ENCODE data around the gene SUPT20HL1.
"Not testable (repeated sequence)": the region's sequence is repeated elsewhere in the genome, so short reads cannot be mapped to it uniquely, and the experiment has no call there.

The SUPT20HL1 gene

GRCh38 chrX:24363432-24364181 lies 3.2 kb downstream of the SUPT20HL1 start:
- DNase-seq (ENCODE audit: low read depth in 1 of 2, low spot score in 1 of 2): not testable (repeated sequence)

GRCh38 chrX:24364326-24364725 lies 3.9 kb downstream of the SUPT20HL1 start:
- no peak for DNase-seq (ENCODE audit: low read depth in 1 of 2, low spot score in 1 of 2)

- no peak for DNase-seq (ENCODE audit: low read depth in 1 of 2, low spot score in 1 of 2)
These were observed 4.6 kb downstream of the SUPT20HL1 start for GRCh38 chrX:24364851-24365538.

DNA sequence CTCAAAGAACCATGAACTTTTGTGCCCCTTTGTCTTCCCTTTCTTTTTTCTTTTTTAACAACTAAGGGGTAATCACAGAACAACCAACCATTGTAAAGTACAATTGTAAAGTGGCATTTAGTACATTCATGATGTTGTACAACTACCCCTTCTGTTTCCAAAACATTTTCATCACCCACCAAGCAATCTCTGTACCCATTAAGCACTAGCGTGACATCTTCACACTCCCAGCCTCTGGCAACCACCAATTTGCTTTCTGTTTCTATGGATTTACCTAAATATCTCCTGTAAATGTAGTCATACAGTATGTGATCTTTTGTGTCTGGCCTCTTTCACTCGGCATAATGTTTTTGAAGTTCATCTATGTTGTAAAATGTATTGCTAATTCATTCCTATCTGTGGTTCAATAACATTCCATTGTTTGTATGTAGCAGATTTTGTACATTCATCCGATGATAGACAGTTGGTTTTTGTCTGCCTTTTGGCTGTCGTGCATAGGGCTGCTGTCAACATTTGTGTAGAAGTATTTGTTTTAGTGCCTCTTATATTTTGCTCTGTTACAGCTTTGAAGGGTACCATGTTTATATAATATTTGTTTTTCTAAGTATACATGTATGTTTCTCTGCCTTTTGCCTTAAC lies 6.4 kb downstream of the SUPT20HL1 start:
- not testable (repeated sequence) for DNase-seq (ENCODE audit: low read depth in 1 of 2, low spot score in 1 of 2)

- no peak for DNase-seq (ENCODE audit: low read depth in 1 of 2, low spot score in 1 of 2)
These were observed 9.4 kb downstream of the SUPT20HL1 start for GRCh38 chrX:24369816-24370215.

DNA sequence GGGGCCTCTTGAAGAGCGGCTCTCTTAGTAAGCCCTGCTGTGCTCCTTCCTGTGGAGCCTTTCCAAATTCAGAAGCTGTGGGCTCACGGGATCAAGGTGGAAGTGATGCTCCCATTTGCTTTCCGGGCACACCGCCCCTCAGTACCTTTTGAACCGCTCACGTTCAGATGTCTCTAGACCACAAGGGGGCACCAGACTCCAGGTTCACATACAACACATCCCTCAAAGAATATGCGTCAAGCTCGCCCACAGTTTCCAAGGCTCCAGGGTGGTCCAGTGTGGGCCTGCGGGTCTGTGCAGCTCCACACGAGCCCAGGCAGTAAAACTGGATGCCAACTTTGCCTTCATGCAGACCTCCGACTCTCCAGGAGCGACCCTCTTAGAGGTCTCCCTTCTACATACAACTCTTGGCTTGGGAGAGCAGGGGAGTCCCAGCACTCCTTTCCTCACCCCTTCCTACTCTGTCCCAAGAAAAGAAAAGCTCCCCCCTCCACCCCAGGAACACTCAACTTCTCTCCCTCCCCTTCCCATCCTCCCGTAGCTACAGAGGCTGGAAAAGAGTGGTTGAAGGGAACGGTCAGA lies 11.0 kb downstream of the SUPT20HL1 start:
- DNase-seq (ENCODE audit: low read depth in 1 of 2, low spot score in 1 of 2): peak in 1 of 2 donors; percentile 32

- no peak for DNase-seq (ENCODE audit: low read depth in 1 of 2, low spot score in 1 of 2)
These were observed 11.8 kb downstream of the SUPT20HL1 start for GRCh38 chrX:24372021-24372763.

DNA sequence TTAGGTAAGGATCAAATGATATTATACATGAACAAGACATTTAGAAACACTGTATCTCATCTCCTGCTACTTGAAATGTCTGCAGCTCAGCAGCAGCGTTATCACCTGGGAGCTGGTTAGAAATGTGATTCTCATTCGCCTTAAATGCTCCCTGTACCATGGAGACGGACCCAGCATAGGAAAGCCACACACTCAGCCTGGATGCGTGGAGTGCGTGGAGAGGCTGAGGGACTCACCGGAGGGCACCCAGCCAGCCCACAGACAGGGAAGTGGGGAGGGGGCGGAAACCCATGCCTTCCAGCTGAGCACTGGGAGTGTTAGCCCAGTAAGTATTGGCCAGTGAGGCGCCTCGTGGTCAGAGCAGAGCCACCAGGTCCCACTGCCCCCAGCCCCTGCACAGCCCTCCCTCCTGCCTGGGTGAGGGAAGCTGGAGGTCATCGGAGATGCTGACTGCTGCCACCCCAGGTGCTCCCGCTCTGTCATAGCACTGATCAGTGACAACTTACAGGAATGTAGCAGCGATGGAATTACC lies 15.2 kb downstream of the SUPT20HL1 start:
- no peak for DNase-seq (ENCODE audit: low read depth in 1 of 2, low spot score in 1 of 2)

- DNase-seq (ENCODE audit: low read depth in 1 of 2, low spot score in 1 of 2): no peak
These were observed 16.0 kb downstream of the SUPT20HL1 start for GRCh38 chrX:24376403-24376802.

- DNase-seq (ENCODE audit: low read depth in 1 of 2, low spot score in 1 of 2): no peak
These were observed 16.8 kb downstream of the SUPT20HL1 start for GRCh38 chrX:24377195-24377594.

GRCh38 chrX:24377911-24378468 lies 17.6 kb downstream of the SUPT20HL1 start:
- no peak for DNase-seq (ENCODE audit: low read depth in 1 of 2, low spot score in 1 of 2)

DNA sequence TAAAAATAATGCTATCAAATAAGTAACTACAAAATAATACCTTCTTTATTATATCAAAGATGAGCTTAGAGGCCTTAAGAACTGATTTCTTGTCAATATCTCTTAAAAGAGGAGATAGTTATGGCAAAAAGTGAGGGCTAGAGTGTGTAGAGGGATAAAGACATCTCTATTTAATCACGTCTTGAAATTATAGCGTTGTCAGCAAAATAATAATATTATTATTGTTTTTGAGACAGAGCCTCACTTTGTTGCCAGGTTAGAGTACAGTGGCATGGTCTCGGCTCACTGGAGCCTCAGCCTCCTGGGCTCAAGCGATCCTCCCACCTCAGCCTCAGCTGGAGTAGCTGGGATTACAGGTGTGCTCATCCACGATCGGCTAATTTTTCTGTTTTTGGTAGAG lies 18.3 kb downstream of the SUPT20HL1 start:
- DNase-seq (ENCODE audit: low read depth in 1 of 2, low spot score in 1 of 2): no peak

DNA sequence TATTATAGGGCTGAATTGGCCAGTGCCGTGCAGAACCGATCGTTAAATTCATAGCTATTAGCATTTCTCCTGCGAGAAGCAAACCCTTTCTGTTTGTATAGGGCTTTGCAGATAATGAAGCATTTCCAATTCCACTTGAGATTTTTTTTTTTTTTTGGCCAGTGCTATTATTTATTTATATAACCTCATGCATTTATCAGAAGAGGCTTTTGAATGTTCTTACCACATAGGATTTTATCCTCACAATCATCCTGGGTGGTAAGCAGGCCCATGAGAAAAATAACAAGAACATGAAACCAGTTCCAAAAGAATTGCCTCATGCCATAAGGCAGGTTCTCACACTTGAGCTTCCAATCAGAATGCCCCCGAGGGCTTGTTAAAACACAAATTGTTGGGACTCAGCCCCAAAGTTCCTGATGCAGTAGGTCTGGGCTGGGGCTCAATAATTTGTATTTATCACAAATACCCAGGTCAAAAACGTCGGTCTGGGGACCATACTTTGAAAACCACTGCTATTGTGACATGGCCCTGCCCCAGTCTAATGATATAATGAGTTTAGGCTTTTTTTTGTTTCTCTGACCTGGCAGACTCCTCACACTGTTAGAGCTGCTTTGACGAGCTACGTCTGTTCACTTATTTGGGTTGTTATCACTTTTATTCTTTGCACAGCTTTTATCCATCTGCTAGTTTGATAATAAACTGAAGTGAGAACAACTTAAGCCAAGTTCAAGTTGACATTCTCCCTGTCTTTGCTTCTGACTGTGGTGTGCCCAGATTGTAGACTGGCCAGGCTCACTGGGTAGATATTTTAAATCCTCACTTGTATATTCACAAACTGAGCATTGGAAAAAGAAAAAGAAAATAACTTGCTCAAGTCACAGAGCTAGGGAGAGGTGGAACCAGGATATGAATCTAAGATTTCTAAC lies 20.1 kb downstream of the SUPT20HL1 start:
- no peak for DNase-seq (ENCODE audit: low read depth in 1 of 2, low spot score in 1 of 2)

DNA sequence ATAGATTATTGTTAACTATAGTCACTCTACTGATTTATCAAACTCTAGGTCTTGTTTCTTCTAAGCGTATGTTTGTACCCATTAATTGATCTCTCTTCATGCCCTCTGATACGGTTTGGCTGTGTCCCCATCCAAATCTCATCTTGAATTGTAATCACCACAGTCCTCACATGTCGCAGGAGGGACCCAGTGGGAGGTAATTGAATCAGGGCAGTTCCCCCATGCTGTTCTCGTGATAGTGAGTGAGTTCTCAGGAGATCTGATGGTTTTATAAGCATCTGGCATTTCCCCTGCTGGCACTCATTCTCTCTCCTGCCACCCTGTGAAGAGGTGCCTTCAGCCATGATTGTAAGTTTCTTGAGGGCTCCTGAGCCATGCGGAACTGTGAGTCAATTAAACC lies 21.9 kb downstream of the SUPT20HL1 start:
- DNase-seq (ENCODE audit: low read depth in 1 of 2, low spot score in 1 of 2): not testable (repeated sequence)

- DNase-seq (ENCODE audit: low read depth in 1 of 2, low spot score in 1 of 2): no peak
These were observed 27.3 kb downstream of the SUPT20HL1 start for GRCh38 chrX:24387724-24388123.

DNA sequence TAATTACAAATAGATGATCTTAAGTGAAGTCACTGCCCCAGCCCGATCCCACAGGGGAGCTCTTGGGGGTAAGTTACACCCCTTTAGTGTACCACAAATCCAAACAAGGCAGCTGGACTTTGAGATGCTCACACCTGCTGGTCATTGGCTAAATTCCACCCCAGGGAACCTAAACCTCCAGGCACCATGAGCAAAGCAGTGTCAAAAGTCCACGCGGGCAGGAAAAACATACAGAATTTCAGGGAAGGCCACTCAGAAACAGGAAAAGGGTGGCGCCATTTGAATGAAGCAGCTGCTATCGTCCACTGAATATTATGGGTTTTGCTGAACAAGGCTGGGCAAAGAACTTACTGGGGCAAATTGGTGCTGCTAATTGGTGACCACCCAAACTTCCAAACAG lies 30.9 kb downstream of the SUPT20HL1 start:
- DNase-seq (ENCODE audit: low read depth in 1 of 2, low spot score in 1 of 2): no peak

DNA sequence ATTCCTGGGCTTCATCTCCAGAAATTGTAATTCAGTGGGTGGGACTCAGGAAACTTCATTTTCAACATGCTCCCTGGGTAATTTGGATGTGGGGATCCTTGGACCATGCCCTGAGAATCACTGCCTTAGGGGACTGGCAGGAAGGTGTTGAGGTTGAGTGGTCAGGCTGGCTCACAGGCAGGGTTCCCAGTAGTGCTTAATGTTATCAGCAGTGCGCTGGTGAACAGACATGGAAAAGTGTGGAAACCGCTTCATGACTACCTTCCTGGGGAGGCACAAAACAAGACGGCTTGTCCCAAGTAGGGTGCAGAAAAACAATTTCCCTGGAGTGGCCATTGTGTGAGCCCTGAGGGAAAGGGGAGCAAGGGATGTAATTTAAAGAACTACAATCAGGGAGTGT lies 31.4 kb downstream of the SUPT20HL1 start:
- no peak for DNase-seq (ENCODE audit: low read depth in 1 of 2, low spot score in 1 of 2)

DNA sequence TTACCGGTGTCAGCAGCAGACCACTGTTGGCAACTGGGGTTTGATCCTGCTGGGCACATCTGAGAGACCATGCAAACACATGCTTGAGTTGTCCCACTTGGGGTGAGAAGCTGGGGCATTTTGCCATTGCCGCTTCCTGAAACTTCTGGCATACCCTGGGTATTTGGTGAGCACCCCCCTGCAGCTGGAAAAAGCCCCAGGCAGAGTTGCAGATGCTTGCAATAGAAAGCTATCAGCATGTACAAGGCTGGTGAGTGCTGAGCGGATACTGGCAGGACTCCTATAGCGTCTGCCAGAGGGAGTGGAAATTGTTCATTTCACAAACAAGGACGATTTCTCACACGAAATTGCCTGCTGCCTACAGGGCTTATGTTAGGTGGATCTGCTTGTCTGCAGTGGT lies 32.3 kb downstream of the SUPT20HL1 start:
- DNase-seq (ENCODE audit: low read depth in 1 of 2, low spot score in 1 of 2): no peak

DNA sequence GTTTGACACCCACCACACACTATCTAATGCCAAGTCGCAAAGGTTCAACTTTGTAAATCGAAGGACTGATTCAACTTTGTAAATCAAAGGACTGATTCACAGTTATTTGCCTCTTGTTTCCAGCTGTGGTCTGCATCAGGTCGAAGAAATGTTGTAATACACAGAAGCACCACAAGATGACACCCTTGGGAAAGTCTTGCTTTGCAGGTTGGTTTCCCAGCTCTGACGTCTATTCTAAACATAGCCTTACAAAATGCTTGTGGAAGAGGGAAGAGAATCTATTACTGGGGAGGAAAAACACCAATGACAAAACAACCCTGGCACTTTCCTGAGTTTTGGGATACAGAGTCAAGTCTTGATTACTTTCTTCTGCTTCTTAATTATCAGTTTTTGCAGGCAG lies 35.3 kb downstream of the SUPT20HL1 start:
- peak in 1 of 2 donors; percentile 2 for DNase-seq (ENCODE audit: low read depth in 1 of 2, low spot score in 1 of 2)
